ENCODE data around the gene SAYSD1. TPM values are rescaled to one million over a fixed set of nuclear protein-coding genes. Genes with fewer than 3 reads are reported as not detected.

Gene SAYSD1
- total RNA-seq, 1 experiment from 2014 or later = 12.2 TPM

GRCh38 chr6:39065561-39065960 is 49.4 kb downstream of the SAYSD1 start:
- Histone ChIP-seq H3K9me2 (replicated peaks; ENCODE audit: low read length) (no peaks in the 10 kb centered on the region), H3K9ac (ENCODE audit: low read length) (no peak overlapping the region), H3K4me2 (ENCODE audit: low read length) (no peak overlapping the region), H4K20me1 (ENCODE audit: low read length) (no peaks in the 10 kb centered on the region), H2AFZ (ENCODE audit: low read length) (no peak overlapping the region), H3K9me3 (ENCODE audit: low read length) (no peaks in the 10 kb centered on the region), H3K4me3 (ENCODE audit: low read length) (no peak overlapping the region), H3K79me2 (ENCODE audit: low read length) (no peaks in the 10 kb centered on the region), H3K4me1 (ENCODE audit: insufficient read depth, low read length) (no peaks in the 10 kb centered on the region), H3F3A (ENCODE audit: low read length, unreplicated experiment) (no peaks in the 10 kb centered on the region), H3K27me3 (ENCODE audit: low read length) (peaks cover 88% of the 10 kb centered on the region), H3K27ac (ENCODE audit: low read length) (no peak overlapping the region), H3K36me3 (ENCODE audit: low read depth, low read length) (no peaks in the 10 kb centered on the region)
- BruUV-seq (replicated peaks) = no TSS peak
- DNase-seq (no peak), ATAC-seq (no peak)
- ChIA-PET CTCF (no interaction called here), POLR2A (ENCODE audit: unreplicated experiment) (no interaction called here)
- TF ChIP-seq EZH2 (IDR thresholded peaks at IDR 0.05; ENCODE audit: low read length, unreplicated experiment) (no peak), CTCF (conservative IDR thresholded peaks at IDR 0.05; ENCODE audit: low read depth, low read length) (no peak), EZH2phosphoT487 (IDR thresholded peaks at IDR 0.05; ENCODE audit: borderline replicate concordance, low read length) (no peak)
- intact Hi-C loops (cut with micrococcal nuclease) = no loop called here

- no peak overlapping the region for H3K4me3 ChIP-seq (ENCODE audit: low read length)
- H3K79me2 ChIP-seq (ENCODE audit: low read length) = no peaks in the 10 kb centered on the region
- ChIA-PET CTCF (no interaction called here), POLR2A (ENCODE audit: unreplicated experiment) (no interaction called here)
- peaks cover 92% of the 10 kb centered on the region for H3K27me3 ChIP-seq (ENCODE audit: low read length)
- H3K9me2 ChIP-seq (replicated peaks; ENCODE audit: low read length) = no peaks in the 10 kb centered on the region
- DNase-seq (no peak), ATAC-seq (no peak)
- H3K9ac ChIP-seq (ENCODE audit: low read length) = no peak overlapping the region
- no peak overlapping the region for H3K27ac ChIP-seq (ENCODE audit: low read length)
- no peaks in the 10 kb centered on the region for H3K4me1 ChIP-seq (ENCODE audit: insufficient read depth, low read length)
- no peaks in the 10 kb centered on the region for H3F3A ChIP-seq (ENCODE audit: low read length, unreplicated experiment)
- no TSS peak for BruUV-seq (replicated peaks)
- H2AFZ ChIP-seq (ENCODE audit: low read length) = no peak overlapping the region
- no peak for TF ChIP-seq EZH2 (IDR thresholded peaks at IDR 0.05; ENCODE audit: low read length, unreplicated experiment)
- TF ChIP-seq CTCF (conservative IDR thresholded peaks at IDR 0.05; ENCODE audit: low read depth, low read length) = no peak
- intact Hi-C loops (cut with micrococcal nuclease) = no loop called here
- no peak overlapping the region for H3K4me2 ChIP-seq (ENCODE audit: low read length)
- H4K20me1 ChIP-seq (ENCODE audit: low read length) = no peaks in the 10 kb centered on the region
- no peaks in the 10 kb centered on the region for H3K36me3 ChIP-seq (ENCODE audit: low read depth, low read length)
- no peaks in the 10 kb centered on the region for H3K9me3 ChIP-seq (ENCODE audit: low read length)
Observed at GRCh38 chr6:39063526-39063925, 51.5 kb downstream of the SAYSD1 start.

GRCh38 chr6:39062014-39062740 is 52.8 kb downstream of the SAYSD1 start:
- Histone ChIP-seq H3K9me2 (replicated peaks; ENCODE audit: low read length) (no peaks in the 10 kb centered on the region), H3K27me3 (ENCODE audit: low read length) (peaks cover 85% of the 10 kb centered on the region), H3K4me2 (ENCODE audit: low read length) (no peak overlapping the region), H3K9me3 (ENCODE audit: low read length) (no peaks in the 10 kb centered on the region), H3K4me3 (ENCODE audit: low read length) (no peak overlapping the region), H3K79me2 (ENCODE audit: low read length) (no peaks in the 10 kb centered on the region), H2AFZ (ENCODE audit: low read length) (no peak overlapping the region), H4K20me1 (ENCODE audit: low read length) (no peaks in the 10 kb centered on the region), H3K36me3 (ENCODE audit: low read depth, low read length) (no peaks in the 10 kb centered on the region), H3K27ac (ENCODE audit: low read length) (no peak overlapping the region), H3F3A (ENCODE audit: low read length, unreplicated experiment) (no peaks in the 10 kb centered on the region), H3K4me1 (ENCODE audit: insufficient read depth, low read length) (no peaks in the 10 kb centered on the region), H3K9ac (ENCODE audit: low read length) (no peak overlapping the region)
- ChIA-PET POLR2A (ENCODE audit: unreplicated experiment) (no interaction called here), CTCF (no interaction called here)
- ATAC-seq = no peak
- no peak for DNase-seq
- TF ChIP-seq EZH2 (IDR thresholded peaks at IDR 0.05; ENCODE audit: low read length, unreplicated experiment) = no peak
- no peak for TF ChIP-seq EZH2phosphoT487 (IDR thresholded peaks at IDR 0.05; ENCODE audit: borderline replicate concordance, low read length)
- no peak for TF ChIP-seq CTCF (conservative IDR thresholded peaks at IDR 0.05; ENCODE audit: low read depth, low read length)
- BruUV-seq (replicated peaks) = no TSS peak
- intact Hi-C loops (cut with micrococcal nuclease) = no loop called here
